Astrocyte (in vitro differentiated cells and primary cell): Measurements from ENCODE around the gene MRPL12.

Experiments
- EZH2 ChIP-seq: IDR thresholded peaks from 2 replicates; pipeline ENCODE4 v1.6.1; 2012; ENCODE audit warnings: mild to moderate bottlenecking, low read length, inconsistent platforms; ENCODE audit not compliant: insufficient read depth
- TF ChIP-seq, protein P1 (sequence below): IDR thresholded peaks from 2 replicates; pipeline ENCODE4 v1.5.1; 2011; ENCODE audit warnings: low read depth, mild to moderate bottlenecking, inconsistent platforms, low read length, moderate library complexity; ENCODE audit not compliant: insufficient read depth

DNA sequence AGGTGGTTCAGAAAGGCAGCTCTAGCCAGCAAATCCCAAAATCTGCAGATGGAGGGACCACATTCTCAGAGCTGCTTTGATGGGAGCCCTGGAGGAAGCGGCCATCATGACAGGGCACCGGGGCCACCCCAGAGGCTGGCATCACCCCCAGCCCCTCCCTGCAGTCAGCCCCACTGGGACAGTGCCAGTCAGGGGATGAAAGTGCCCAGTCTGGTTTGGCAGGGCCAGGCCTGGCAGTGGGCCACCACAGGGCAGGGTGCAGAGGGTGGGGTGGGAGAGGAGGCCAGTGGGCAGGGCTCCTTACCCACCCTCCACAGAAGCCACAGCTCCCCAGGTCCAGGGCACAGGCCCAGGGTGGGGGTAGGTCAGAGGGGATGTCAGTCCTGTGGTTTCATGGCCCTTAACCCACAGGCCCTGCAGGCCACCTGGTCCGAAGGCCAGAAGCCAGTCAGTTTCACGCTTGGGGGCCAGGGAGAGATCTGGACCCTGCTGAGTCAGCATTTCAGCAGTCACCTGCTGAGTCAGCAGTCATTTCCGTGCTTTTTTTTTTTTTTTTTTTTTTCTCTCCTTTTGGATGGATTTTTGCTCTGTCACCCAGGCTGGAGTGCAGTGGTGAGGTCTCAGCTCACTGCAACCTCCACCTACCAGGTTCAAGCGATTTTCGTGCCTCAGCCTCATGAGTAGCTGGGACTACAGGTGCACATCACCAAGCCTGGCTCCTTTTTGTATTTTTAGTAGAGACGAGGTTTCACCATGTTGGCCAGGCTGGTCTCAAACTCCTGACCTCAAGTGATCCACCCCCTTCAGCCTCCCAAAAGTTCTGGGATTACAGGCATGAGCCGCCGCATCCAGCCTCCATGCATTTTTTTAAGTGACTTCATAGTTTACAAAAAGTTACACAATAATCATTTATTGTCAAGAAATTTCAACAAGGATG is 19.3 kb downstream of the MRPL12 start:
- TF ChIP-seq, protein P1, sequence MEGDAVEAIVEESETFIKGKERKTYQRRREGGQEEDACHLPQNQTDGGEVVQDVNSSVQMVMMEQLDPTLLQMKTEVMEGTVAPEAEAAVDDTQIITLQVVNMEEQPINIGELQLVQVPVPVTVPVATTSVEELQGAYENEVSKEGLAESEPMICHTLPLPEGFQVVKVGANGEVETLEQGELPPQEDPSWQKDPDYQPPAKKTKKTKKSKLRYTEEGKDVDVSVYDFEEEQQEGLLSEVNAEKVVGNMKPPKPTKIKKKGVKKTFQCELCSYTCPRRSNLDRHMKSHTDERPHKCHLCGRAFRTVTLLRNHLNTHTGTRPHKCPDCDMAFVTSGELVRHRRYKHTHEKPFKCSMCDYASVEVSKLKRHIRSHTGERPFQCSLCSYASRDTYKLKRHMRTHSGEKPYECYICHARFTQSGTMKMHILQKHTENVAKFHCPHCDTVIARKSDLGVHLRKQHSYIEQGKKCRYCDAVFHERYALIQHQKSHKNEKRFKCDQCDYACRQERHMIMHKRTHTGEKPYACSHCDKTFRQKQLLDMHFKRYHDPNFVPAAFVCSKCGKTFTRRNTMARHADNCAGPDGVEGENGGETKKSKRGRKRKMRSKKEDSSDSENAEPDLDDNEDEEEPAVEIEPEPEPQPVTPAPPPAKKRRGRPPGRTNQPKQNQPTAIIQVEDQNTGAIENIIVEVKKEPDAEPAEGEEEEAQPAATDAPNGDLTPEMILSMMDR, result no peak
- no peak for TF ChIP-seq EZH2
